Neural cell (in vitro differentiated cells): ENCODE results near the gene TRPM4. TPM values are rescaled to one million over a fixed set of nuclear protein-coding genes. Genes with fewer than 3 reads are reported as not detected.
"Not testable (repeated sequence)": the region's sequence is repeated elsewhere in the genome, so short reads cannot be mapped to it uniquely, and the experiment has no call there.

ENCODE experiments used
- H2AFZ ChIP-seq: fragments of 200-600, 300-800 bp; sonication (generic), shearing (Covaris generic); 2 replicates; pipeline ENCODE4 v1.6.0; 2014; ENCODE audit warnings: low read depth, mild to moderate bottlenecking, antibody characterized with exemption, low read length, moderate library complexity
- H3F3A ChIP-seq: fragments of 200-600 bp; shearing (Covaris generic); 2 replicates; pipeline ENCODE4 v1.6.1; 2016; ENCODE audit warnings: mild to moderate bottlenecking, moderate library complexity, mixed read lengths, antibody characterized with exemption, low read length; ENCODE audit not compliant: insufficient read depth, poor library complexity, severe bottlenecking
- H3K27ac ChIP-seq: fragments of 200-600, 300-800 bp; sonication (generic), shearing (Covaris generic); 2 replicates; pipeline ENCODE4 v1.5.1; 2014; ENCODE audit warnings: mild to moderate bottlenecking, low read length, moderate library complexity
- H3K27me3 ChIP-seq: fragments of 300-800, 200-600 bp; sonication (generic), shearing (Covaris generic); 2 replicates; pipeline ENCODE4 v1.6.0; 2014; ENCODE audit warnings: mild to moderate bottlenecking, low read depth, low read length, moderate library complexity; ENCODE audit not compliant: insufficient read depth
- H3K36me3 ChIP-seq: fragments of 300-800, 200-600 bp; sonication (generic), shearing (Covaris generic); 2 replicates; pipeline ENCODE4 v1.5.1; 2014; ENCODE audit warnings: mild to moderate bottlenecking, antibody characterized with exemption, low read length, moderate library complexity; ENCODE audit not compliant: insufficient read depth
- H3K4me2 ChIP-seq: fragments of 300-800, 200-600 bp; sonication (generic), shearing (Covaris generic); 2 replicates; pipeline ENCODE4 v1.6.0; 2014; ENCODE audit warnings: mild to moderate bottlenecking, low read length
- H3K4me3 ChIP-seq: fragments of 300-800, 200-600 bp; sonication (generic), shearing (Covaris generic); 2 replicates; pipeline ENCODE4 v1.5.1; 2014; ENCODE audit warnings: mild to moderate bottlenecking, low read length, moderate library complexity
- H3K79me2 ChIP-seq: fragments of 200-600 bp; shearing (Covaris generic); replicated peaks from 2 replicates; pipeline ENCODE4 v1.6.0; 2014; ENCODE audit warnings: mild to moderate bottlenecking, low read length, moderate library complexity; ENCODE audit not compliant: insufficient read depth
- H3K9ac ChIP-seq: fragments of 300-800, 200-600 bp; sonication (generic), shearing (Covaris generic); 2 replicates; pipeline ENCODE4 v1.6.1; 2016; ENCODE audit warnings: mild to moderate bottlenecking, low read length, mixed read lengths
- H3K9me2 ChIP-seq: fragments of 200-600 bp; shearing (Covaris generic); 2 replicates; pipeline ENCODE4 v1.6.1; 2016; ENCODE audit warnings: mild to moderate bottlenecking, low read length, mixed read lengths; ENCODE audit not compliant: insufficient read depth
- H3K9me3 ChIP-seq: fragments of 200-600, 300-800 bp; sonication (generic), shearing (Covaris generic); 2 replicates; pipeline ENCODE4 v1.6.1; 2016; ENCODE audit warnings: mild to moderate bottlenecking, mixed run types, low read length, moderate library complexity, mixed read lengths
- H4K20me1 ChIP-seq: fragments of 200-600 bp; shearing (Covaris generic); 2 replicates; pipeline ENCODE4 v1.6.1; 2016; ENCODE audit warnings: mild to moderate bottlenecking, mixed run types; ENCODE audit not compliant: insufficient read depth
- CTCF ChIP-seq: fragments of 450-650 bp; IDR thresholded peaks from 2 replicates; pipeline ENCODE4 v1.5.1; 2014; ENCODE audit warnings: antibody characterized with exemption, mild to moderate bottlenecking, moderate library complexity; ENCODE audit not compliant: poor library complexity, severe bottlenecking
- EP300 ChIP-seq: fragments of 450-650 bp; conservative IDR thresholded peaks from 2 replicates; pipeline ENCODE4 v1.6.1; 2014; ENCODE audit warnings: antibody characterized with exemption, mild to moderate bottlenecking, moderate library complexity; ENCODE audit not compliant: poor library complexity, severe bottlenecking
- EZH2 ChIP-seq: fragments of 200-600, 300-800 bp; shearing (Covaris generic), sonication (generic); IDR thresholded peaks from 2 replicates; pipeline ENCODE4 v1.6.1; 2014; ENCODE audit warnings: antibody characterized with exemption, low read length, borderline replicate concordance, mild to moderate bottlenecking; ENCODE audit not compliant: insufficient read depth, poor library complexity, severe bottlenecking
- MXI1 ChIP-seq: fragments of 450-650 bp; conservative IDR thresholded peaks from 2 replicates; pipeline ENCODE4 v1.6.1; 2014; ENCODE audit warnings: antibody characterized with exemption, mild to moderate bottlenecking; ENCODE audit not compliant: poor library complexity, severe bottlenecking
- POLR2AphosphoS5 ChIP-seq: IDR thresholded peaks from 2 replicates; pipeline ENCODE4 v1.6.1; 2012
- RAD21 ChIP-seq: fragments of 450-650 bp; conservative IDR thresholded peaks from 2 replicates; pipeline ENCODE4 v1.6.1; 2014; ENCODE audit warnings: antibody characterized with exemption, mild to moderate bottlenecking, moderate library complexity
- REST ChIP-seq: IDR thresholded peaks from 2 replicates; pipeline ENCODE4 v1.6.1; 2012; ENCODE audit warnings: borderline replicate concordance
- SMC3 ChIP-seq: fragments of 450-650 bp; conservative IDR thresholded peaks from 2 replicates; pipeline ENCODE4 v1.6.1; 2014; ENCODE audit warnings: antibody characterized with exemption, mild to moderate bottlenecking, moderate library complexity; ENCODE audit not compliant: poor library complexity
- TAF1 ChIP-seq: IDR thresholded peaks from 2 replicates; pipeline ENCODE4 v1.6.1; 2012; ENCODE audit warnings: low read depth
- polyA plus RNA-seq: library from polyadenylated mRNA; depleted of rRNA; stranded (reverse); fragments of >200 nt; gene quantifications from 2 replicates; pipeline ENCODE4 v1.2.3, GENCODE V29; 2014

The TRPM4 gene
- polyA plus RNA-seq, 1 donor from 2014 or later, result 42.5 TPM

GRCh38 chr19:49222528-49222927, 64.9 kb downstream of the TRPM4 start:
- no peaks in the 10 kb centered on the region for H3F3A ChIP-seq
- H3K9ac ChIP-seq, result no peak overlapping the region
- H3K27me3 ChIP-seq, result no peaks in the 10 kb centered on the region
- H3K9me2 ChIP-seq, result no peaks in the 10 kb centered on the region
- no peak overlapping the region for H3K4me2 ChIP-seq
- H4K20me1 ChIP-seq, result no peaks in the 10 kb centered on the region
- H2AFZ ChIP-seq, result no peak overlapping the region
- TF ChIP-seq POLR2AphosphoS5, result no peak
- no peak for TF ChIP-seq EP300
- no peak for TF ChIP-seq REST
- no peak for TF ChIP-seq SMC3
- no peak for TF ChIP-seq EZH2
- no peak for TF ChIP-seq MXI1
- no peak for TF ChIP-seq CTCF
- TF ChIP-seq TAF1, result no peak
- no peak for TF ChIP-seq RAD21
- no peak overlapping the region for H3K27ac ChIP-seq
- H3K79me2 ChIP-seq, result no peaks in the 10 kb centered on the region
- H3K36me3 ChIP-seq, result no peaks in the 10 kb centered on the region
- no peaks in the 10 kb centered on the region for H3K9me3 ChIP-seq
- H3K4me3 ChIP-seq, result no peak overlapping the region

- no peaks in the 10 kb centered on the region for H3K36me3 ChIP-seq
- no peak overlapping the region for H3K9ac ChIP-seq
- no peak overlapping the region for H2AFZ ChIP-seq
- H4K20me1 ChIP-seq, result no peaks in the 10 kb centered on the region
- H3K9me2 ChIP-seq, result no peaks in the 10 kb centered on the region
- H3K27ac ChIP-seq, result no peak overlapping the region
- no peak overlapping the region for H3K4me3 ChIP-seq
- TF ChIP-seq TAF1 (no peak), MXI1 (no peak), RAD21 (no peak), CTCF (no peak), EP300 (no peak), SMC3 (no peak), POLR2AphosphoS5 (no peak), REST (no peak), EZH2 (no peak)
- H3K9me3 ChIP-seq, result no peaks in the 10 kb centered on the region
- H3K27me3 ChIP-seq, result no peaks in the 10 kb centered on the region
- H3F3A ChIP-seq, result no peaks in the 10 kb centered on the region
- no peak overlapping the region for H3K4me2 ChIP-seq
- H3K79me2 ChIP-seq, result no peaks in the 10 kb centered on the region
Observed at GRCh38 chr19:49223472-49223871, 65.9 kb downstream of the TRPM4 start.

- not testable (repeated sequence) for H3K4me3 ChIP-seq, H3K9me2 ChIP-seq, H3F3A ChIP-seq, H3K36me3 ChIP-seq, H4K20me1 ChIP-seq, H3K27ac ChIP-seq, H3K27me3 ChIP-seq, H3K9me3 ChIP-seq, H2AFZ ChIP-seq, H3K4me2 ChIP-seq, H3K9ac ChIP-seq, H3K79me2 ChIP-seq
Observed at GRCh38 chr19:49224441-49224840, 66.8 kb downstream of the TRPM4 start.
